ENCODE results near the gene PROK1. TPM values are rescaled to one million over a fixed set of nuclear protein-coding genes. Genes with fewer than 3 reads are reported as not detected.

PROK1 gene
- total RNA-seq, 4 donors from 2014 or later: 0.38 to 2.8 (median 1.6) TPM

- Histone ChIP-seq H3K27me3 (no peaks in the 10 kb centered on the region), H3K4me1 (no peaks in the 10 kb centered on the region), H3K27ac (no peak overlapping the region), H3K36me3 (no peaks in the 10 kb centered on the region), H3K9me3 (no peaks in the 10 kb centered on the region), H3K4me3 (no peak overlapping the region)
- DNase-seq (no peak), ATAC-seq (no peak)
- intact Hi-C loops (cut with DNase I; ENCODE audit: low total_unique reads) (no loop called here), in situ Hi-C loops (cut with MboI; ENCODE audit: low sequenced_read_pairs in 4 of 4) (loop anchor here in 1 of 4 donors (10.0 kb wide), 1 partner anchor 288 kb away; no protein-coding TSS in a partner anchor)
- TF ChIP-seq CTCF (IDR thresholded peaks at IDR 0.05 in 4 of 5, conservative IDR thresholded peaks at IDR 0.05 in 1 of 5) (no peak), POLR2A (IDR thresholded peaks at IDR 0.05) (no peak)
These were observed 41.6 kb downstream of the PROK1 start for GRCh38 chr1:110492573-110492972.

GRCh38 chr1:110493059-110493699 is 42.2 kb downstream of the PROK1 start:
- TF ChIP-seq POLR2A (IDR thresholded peaks at IDR 0.05) (no peak), CTCF (IDR thresholded peaks at IDR 0.05 in 4 of 5, conservative IDR thresholded peaks at IDR 0.05 in 1 of 5) (no peak)
- Histone ChIP-seq H3K27ac (no peak overlapping the region), H3K36me3 (no peaks in the 10 kb centered on the region), H3K27me3 (no peaks in the 10 kb centered on the region), H3K4me1 (no peaks in the 10 kb centered on the region), H3K4me3 (no peak overlapping the region), H3K9me3 (no peaks in the 10 kb centered on the region)
- ATAC-seq (no peak), DNase-seq (no peak)
- in situ Hi-C loops (cut with MboI; ENCODE audit: low sequenced_read_pairs in 4 of 4): loop anchor here in 1 of 4 donors (10.0 kb wide), 1 partner anchor 288 kb away; no protein-coding TSS in a partner anchor
- intact Hi-C loops (cut with DNase I; ENCODE audit: low total_unique reads): no loop called here

GRCh38 chr1:110494036-110494435 is 43.1 kb downstream of the PROK1 start:
- H3K9me3 ChIP-seq: no peaks in the 10 kb centered on the region
- no peak overlapping the region for H3K27ac ChIP-seq
- no peak overlapping the region for H3K4me3 ChIP-seq
- in situ Hi-C loops (cut with MboI; ENCODE audit: low sequenced_read_pairs in 4 of 4): loop anchor here in 1 of 4 donors (10.0 kb wide), 1 partner anchor 289 kb away; no protein-coding TSS in a partner anchor
- H3K4me1 ChIP-seq: no peaks in the 10 kb centered on the region
- H3K36me3 ChIP-seq: no peaks in the 10 kb centered on the region
- intact Hi-C loops (cut with DNase I; ENCODE audit: low total_unique reads): loop anchor here (2.0 kb wide), 1 partner anchor 291 kb away; no protein-coding TSS in a partner anchor
- DNase-seq: no peak
- TF ChIP-seq CTCF (IDR thresholded peaks at IDR 0.05 in 4 of 5, conservative IDR thresholded peaks at IDR 0.05 in 1 of 5) (no peak), POLR2A (IDR thresholded peaks at IDR 0.05) (no peak)
- no peaks in the 10 kb centered on the region for H3K27me3 ChIP-seq
- ATAC-seq: no peak

- no peak overlapping the region for H3K4me3 ChIP-seq
- H3K36me3 ChIP-seq: no peaks in the 10 kb centered on the region
- TF ChIP-seq CTCF (IDR thresholded peaks at IDR 0.05 in 4 of 5, conservative IDR thresholded peaks at IDR 0.05 in 1 of 5) (no peak), POLR2A (IDR thresholded peaks at IDR 0.05) (no peak)
- no peak for ATAC-seq
- no peaks in the 10 kb centered on the region for H3K27me3 ChIP-seq
- intact Hi-C loops (cut with DNase I; ENCODE audit: low total_unique reads) (loop anchor here (2.0 kb wide), 1 partner anchor 292 kb away; no protein-coding TSS in a partner anchor), in situ Hi-C loops (cut with MboI; ENCODE audit: low sequenced_read_pairs in 4 of 4) (loop anchor here in 1 of 4 donors (10.0 kb wide), 1 partner anchor 290 kb away; no protein-coding TSS in a partner anchor)
- H3K4me1 ChIP-seq: no peaks in the 10 kb centered on the region
- H3K27ac ChIP-seq: no peak overlapping the region
- DNase-seq: no peak
- H3K9me3 ChIP-seq: no peaks in the 10 kb centered on the region
These were observed 43.8 kb downstream of the PROK1 start for GRCh38 chr1:110494522-110495406.

All from gastrocnemius medialis (tissue), 4 donors.